ENCODE results near the gene ATP13A1. TPM values are rescaled to one million over a fixed set of nuclear protein-coding genes. Genes with fewer than 3 reads are reported as not detected.

ATP13A1 gene
- polyA plus RNA-seq, 1 of the 3 experiments (the other 2 are of a cell fraction) = 67.9 TPM

- TF ChIP-seq EP300 (IDR thresholded peaks at IDR 0.05; ENCODE audit: borderline replicate concordance in 1 of 2, low read depth in 1 of 2, low read length in 1 of 2) (no peak), IRF3 (IDR thresholded peaks at IDR 0.05; ENCODE audit: low read depth, low read length) (no peak), FOSL2 (IDR thresholded peaks at IDR 0.05; ENCODE audit: borderline replicate concordance, low read depth) (no peak), RXRA (IDR thresholded peaks at IDR 0.05; ENCODE audit: borderline replicate concordance, low read depth) (no peak), TAF1 (IDR thresholded peaks at IDR 0.05; ENCODE audit: borderline replicate concordance, low read depth, low read length) (no peak), POLR2AphosphoS5 (IDR thresholded peaks at IDR 0.05; ENCODE audit: low read depth, low read length) (no peak)
These were observed 15.9 kb upstream of the ATP13A1 start (continued) for GRCh38 chr19:19679176-19680073.

GRCh38 chr19:19677579-19677978 is 14.1 kb upstream of the ATP13A1 start:
- H3K9me2 ChIP-seq = no peaks in the 10 kb centered on the region
- peaks cover 21% of the 10 kb centered on the region for H3K79me2 ChIP-seq (ENCODE audit: insufficient read depth)
- peaks cover 7% of the 10 kb centered on the region for H3K9me3 ChIP-seq

More at GRCh38 chr19:19677579-19677978, 14.1 kb upstream of the ATP13A1 start:
- 96% methylated on average over 7 of the region's 7 CpGs for WGBS (ENCODE audit: low lambda C conversion rate)
- no peaks in the 10 kb centered on the region for H4K20me1 ChIP-seq (ENCODE audit: insufficient read depth)
- no peak overlapping the region for H3K4me2 ChIP-seq
- H3K9ac ChIP-seq = no peak overlapping the region
- H2AFZ ChIP-seq (ENCODE audit: low read depth) = no peak overlapping the region
- H3K4me3 ChIP-seq (ENCODE audit: low read depth in 2 of 2, low read length in 1 of 2) = no peak overlapping the region
- TF ChIP-seq IRF3 (IDR thresholded peaks at IDR 0.05; ENCODE audit: low read depth, low read length) = no peak
- no peak for TF ChIP-seq SMC3 (IDR thresholded peaks at IDR 0.05; ENCODE audit: low read depth, low read length)
- TF ChIP-seq FOSL2 (IDR thresholded peaks at IDR 0.05; ENCODE audit: borderline replicate concordance, low read depth) = no peak
- TF ChIP-seq MXI1 (IDR thresholded peaks at IDR 0.05; ENCODE audit: low read depth, low read length) = no peak
- no peak for TF ChIP-seq RAD21 (IDR thresholded peaks at IDR 0.05; ENCODE audit: low read length)
- TF ChIP-seq ELF1 (IDR thresholded peaks at IDR 0.05) = no peak
- TF ChIP-seq TCF12 (IDR thresholded peaks at IDR 0.05) = no peak
- no peak for TF ChIP-seq SIN3A (IDR thresholded peaks at IDR 0.05; ENCODE audit: borderline replicate concordance, low read depth, low read length)
- TF ChIP-seq JUND (IDR thresholded peaks at IDR 0.05) = no peak
- TF ChIP-seq MAX (IDR thresholded peaks at IDR 0.05; ENCODE audit: low read depth) = no peak
- POLR2A ChIA-PET = no interaction called here
- CTCF ChIA-PET = no interaction called here
- peaks cover 3% of the 10 kb centered on the region for H3F3A ChIP-seq (replicated peaks; ENCODE audit: insufficient read depth)
- H3K27ac ChIP-seq (ENCODE audit: low read depth in 2 of 2, low read length in 1 of 2) = no peak overlapping the region
- no peaks in the 10 kb centered on the region for H3K4me1 ChIP-seq (ENCODE audit: control insufficient read depth in 1 of 2, insufficient read depth in 2 of 2, low read depth in 1 of 2, low read length in 1 of 2)
- no peaks in the 10 kb centered on the region for H3K27me3 ChIP-seq (ENCODE audit: insufficient read depth)
- peaks cover 16 to 67% of the 10 kb centered on the region in 2 experiments for H3K36me3 ChIP-seq (replicated peaks in 1 of 2; ENCODE audit: control insufficient read depth in 1 of 2, insufficient read depth in 2 of 2, low read length in 1 of 2)
- no peak for DNase-seq
